ENCODE data around the gene PPP1R14C. TPM values are rescaled to one million over a fixed set of nuclear protein-coding genes. Genes with fewer than 3 reads are reported as not detected.
A peak's percentile ranks its signal among the peaks of the same experiment; 100 is the strongest.

PPP1R14C gene
- total and polyA plus RNA-seq, 2 experiments from 2014 or later: 8.2 to 10.1 TPM

- no peaks in the 10 kb centered on the region for H3K27me3 ChIP-seq (replicated peaks; ENCODE audit: insufficient read depth)
- H3K9me2 ChIP-seq (ENCODE audit: insufficient read depth): no peaks in the 10 kb centered on the region
- H3K4me2 ChIP-seq (ENCODE audit: unreplicated experiment): peak overlapping the region; percentile 75
- no peaks in the 10 kb centered on the region for H4K20me1 ChIP-seq (ENCODE audit: insufficient read depth)
- H3K36me3 ChIP-seq (ENCODE audit: low read depth): no peaks in the 10 kb centered on the region
- DNase-seq: peak; percentile 90
- H3K27ac ChIP-seq: peak overlapping the region; percentile 60
- H3K9me3 ChIP-seq (ENCODE audit: low read depth): no peaks in the 10 kb centered on the region
- peaks cover 35% of the 10 kb centered on the region for H3K4me1 ChIP-seq (ENCODE audit: insufficient read depth)
- H3K9ac ChIP-seq: peak overlapping the region; percentile 23
- no peak for TF ChIP-seq EZH2 (IDR thresholded peaks at IDR 0.05; ENCODE audit: insufficient read depth, poor library complexity, severe bottlenecking)
- TF ChIP-seq EZH2phosphoT487 (IDR thresholded peaks at IDR 0.05; ENCODE audit: insufficient read depth, low read depth): no peak
- peak overlapping the region; percentile 37; the same call in 1 of the 2 replicates for H3K4me3 ChIP-seq
- H3F3A ChIP-seq (ENCODE audit: insufficient read depth): peaks cover 41% of the 10 kb centered on the region
- H3K79me2 ChIP-seq (ENCODE audit: insufficient read depth): no peaks in the 10 kb centered on the region
- WGBS, 2 experiments (ENCODE audit: low coverage in 1 of 2, low lambda C conversion rate in 2 of 2, missing lambda C conversion rate in 2 of 2): 51 to 52% methylated on average over 6 of the region's 6 CpGs
- H2AFZ ChIP-seq: peak overlapping the region; percentile 16; the same call in 1 of the 2 replicates
- in situ Hi-C loops (cut with MboI): no loop called here
Observed at GRCh38 chr6:150229436-150230163, 86.8 kb downstream of the PPP1R14C start.

- Histone ChIP-seq H3K4me3 (0 out of 2 replicates have a peak overlapping the region, but pooled peaks have one; percentile 14), H3K79me2 (ENCODE audit: insufficient read depth) (no peaks in the 10 kb centered on the region), H3K27ac (peak overlapping the region; percentile 60), H2AFZ (no peak overlapping the region), H3K9me2 (ENCODE audit: insufficient read depth) (no peaks in the 10 kb centered on the region), H3F3A (ENCODE audit: insufficient read depth) (peaks cover 41% of the 10 kb centered on the region), H3K9me3 (ENCODE audit: low read depth) (no peaks in the 10 kb centered on the region), H4K20me1 (ENCODE audit: insufficient read depth) (no peaks in the 10 kb centered on the region), H3K36me3 (ENCODE audit: low read depth) (no peaks in the 10 kb centered on the region), H3K9ac (peak overlapping the region; percentile 19), H3K27me3 (replicated peaks; ENCODE audit: insufficient read depth) (no peaks in the 10 kb centered on the region), H3K4me2 (ENCODE audit: unreplicated experiment) (peak overlapping the region; percentile 75), H3K4me1 (ENCODE audit: insufficient read depth) (peaks cover 35% of the 10 kb centered on the region)
- in situ Hi-C loops (cut with MboI): no loop called here
- TF ChIP-seq EZH2phosphoT487 (IDR thresholded peaks at IDR 0.05; ENCODE audit: insufficient read depth, low read depth) (no peak), EZH2 (IDR thresholded peaks at IDR 0.05; ENCODE audit: insufficient read depth, poor library complexity, severe bottlenecking) (no peak)
- peak; percentile 65 for DNase-seq
- WGBS, 2 experiments (ENCODE audit: low coverage in 1 of 2, low lambda C conversion rate in 2 of 2, missing lambda C conversion rate in 2 of 2): 73 to 80% methylated on average over 5 of the region's 5 CpGs
Observed at GRCh38 chr6:150230164-150230561, 87.3 kb downstream of the PPP1R14C start.

- 0 out of 2 replicates have a peak overlapping the region, but pooled peaks have one; percentile 19 for H3K9ac ChIP-seq
- no peak for DNase-seq
- in situ Hi-C loops (cut with MboI): no loop called here
- 81 to 83% methylated on average over 13 of the region's 13 CpGs for WGBS, 2 experiments (ENCODE audit: low coverage in 1 of 2, low lambda C conversion rate in 2 of 2, missing lambda C conversion rate in 2 of 2)
- H3K79me2 ChIP-seq (ENCODE audit: insufficient read depth): no peaks in the 10 kb centered on the region
- no peaks in the 10 kb centered on the region for H3K36me3 ChIP-seq (ENCODE audit: low read depth)
- H3K9me3 ChIP-seq (ENCODE audit: low read depth): no peaks in the 10 kb centered on the region
- H3F3A ChIP-seq (ENCODE audit: insufficient read depth): peaks cover 41% of the 10 kb centered on the region
- TF ChIP-seq EZH2 (IDR thresholded peaks at IDR 0.05; ENCODE audit: insufficient read depth, poor library complexity, severe bottlenecking) (no peak), EZH2phosphoT487 (IDR thresholded peaks at IDR 0.05; ENCODE audit: insufficient read depth, low read depth) (no peak)
- H4K20me1 ChIP-seq (ENCODE audit: insufficient read depth): no peaks in the 10 kb centered on the region
- peak overlapping the region; percentile 77 for H3K4me2 ChIP-seq (ENCODE audit: unreplicated experiment)
- peak overlapping the region; percentile 46; the same call in 1 of the 2 replicates for H3K4me3 ChIP-seq
- H3K27me3 ChIP-seq (replicated peaks; ENCODE audit: insufficient read depth): no peaks in the 10 kb centered on the region
- H3K27ac ChIP-seq: peak overlapping the region; percentile 42
- H3K4me1 ChIP-seq (ENCODE audit: insufficient read depth): peaks cover 35% of the 10 kb centered on the region
- no peaks in the 10 kb centered on the region for H3K9me2 ChIP-seq (ENCODE audit: insufficient read depth)
- H2AFZ ChIP-seq: 0 out of 2 replicates have a peak overlapping the region, but pooled peaks have one; percentile 46
Observed at GRCh38 chr6:150230832-150231524, 88.1 kb downstream of the PPP1R14C start.

GRCh38 chr6:150231525-150231850 lies 88.6 kb downstream of the PPP1R14C start:
- Histone ChIP-seq H3K4me3 (peak overlapping the region; percentile 46; the same call in 1 of the 2 replicates), H3K79me2 (ENCODE audit: insufficient read depth) (no peaks in the 10 kb centered on the region), H3K4me2 (ENCODE audit: unreplicated experiment) (peak overlapping the region; percentile 77), H3K36me3 (ENCODE audit: low read depth) (no peaks in the 10 kb centered on the region), H3K27ac (peak overlapping the region; percentile 42), H3K9me3 (ENCODE audit: low read depth) (no peaks in the 10 kb centered on the region), H3K4me1 (ENCODE audit: insufficient read depth) (peaks cover 35% of the 10 kb centered on the region), H3F3A (ENCODE audit: insufficient read depth) (peaks cover 41% of the 10 kb centered on the region), H3K9me2 (ENCODE audit: insufficient read depth) (no peaks in the 10 kb centered on the region), H4K20me1 (ENCODE audit: insufficient read depth) (no peaks in the 10 kb centered on the region), H3K9ac (no peak overlapping the region), H3K27me3 (replicated peaks; ENCODE audit: insufficient read depth) (no peaks in the 10 kb centered on the region), H2AFZ (0 out of 2 replicates have a peak overlapping the region, but pooled peaks have one; percentile 46)
- in situ Hi-C loops (cut with MboI): no loop called here
- no peak for TF ChIP-seq EZH2 (IDR thresholded peaks at IDR 0.05; ENCODE audit: insufficient read depth, poor library complexity, severe bottlenecking)
- TF ChIP-seq EZH2phosphoT487 (IDR thresholded peaks at IDR 0.05; ENCODE audit: insufficient read depth, low read depth): no peak
- peak; percentile 76 for DNase-seq
- WGBS, 2 experiments (ENCODE audit: low coverage in 1 of 2, low lambda C conversion rate in 2 of 2, missing lambda C conversion rate in 2 of 2): 87 to 91% methylated on average over 2 of the region's 2 CpGs

Measured in GM23248 (cell line).